SK-N-SH (cell line): Measurements from ENCODE around the gene ZNF723. TPM values are rescaled to one million over a fixed set of nuclear protein-coding genes. Genes with fewer than 3 reads are reported as not detected.

Source experiments
- CTCF ChIA-PET: fragments of 300-600, 350-600 bp; formaldehyde crosslinking; extraction: SDS; loops from one replicate; lab custom pipeline; 2021; lab: Yijun Ruan, JAX
- POLR2A ChIA-PET: fragments of 350-600 bp; sonication (Branson Sonifier 250); formaldehyde crosslinking; extraction: SDS; loops from one replicate; lab custom pipeline; 2020; ENCODE audit warnings: antibody characterized with exemption, inconsistent platforms; lab: Yijun Ruan, JAX
- DNase-seq: peaks from one replicate; pipeline ENCODE4 v3.0.0; 2012
- H2AFZ ChIP-seq: fragments of 200-600 bp; sonication (generic); 2 replicates; pipeline ENCODE4 v1.8.1; 2016; ENCODE audit warnings: antibody characterized with exemption, mild to moderate bottlenecking, low read depth
- H3F3A ChIP-seq: fragments of 200-600 bp; sonication (generic); replicated peaks from 2 replicates; pipeline ENCODE3; 2016; ENCODE audit warnings: antibody characterized with exemption, mild to moderate bottlenecking; ENCODE audit not compliant: insufficient read depth
- H3K27ac ChIP-seq, 2 experiments: fragments of 200-500 bp in 1 of 2; fragments of 200-600 bp in 1 of 2; sonication (Bioruptor generic) in 1 of 2; sonication (generic), shearing (Covaris generic) in 1 of 2; 2 replicates each; pipeline versions ENCODE4 v1.5.1 to v1.6.1; 2014 to 2016; ENCODE audit warnings: low read depth in 2 of 2, inconsistent platforms in 1 of 2, low read length in 1 of 2, mild to moderate bottlenecking in 1 of 2, mixed read lengths in 1 of 2
- H3K27me3 ChIP-seq: fragments of 200-600 bp; sonication (generic), shearing (Covaris generic); 2 replicates; pipeline ENCODE4 v1.6.1; 2016; ENCODE audit warnings: mixed run types; ENCODE audit not compliant: insufficient read depth
- H3K36me3 ChIP-seq, 2 experiments: fragments of 200-500 bp in 1 of 2; fragments of 200-600 bp in 1 of 2; sonication (Bioruptor generic) in 1 of 2; sonication (generic) in 1 of 2; replicated peaks in 1 of 2; 2 replicates each; pipeline versions ENCODE3 to v1.5.1; 2014 to 2016; ENCODE audit warnings: low read length in 1 of 2, mild to moderate bottlenecking in 1 of 2; ENCODE audit not compliant: insufficient read depth in 2 of 2, control insufficient read depth in 1 of 2
- H3K4me1 ChIP-seq, 2 experiments: fragments of 200-500 bp in 1 of 2; fragments of 200-600 bp in 1 of 2; sonication (Bioruptor generic) in 1 of 2; sonication (generic), shearing (Covaris generic) in 1 of 2; 2 replicates each; pipeline versions ENCODE4 v1.5.1 to v1.6.1; 2014 to 2016; ENCODE audit warnings: low read depth in 1 of 2, low read length in 1 of 2, mixed run types in 1 of 2; ENCODE audit not compliant: insufficient read depth in 2 of 2, control insufficient read depth in 1 of 2
- H3K4me2 ChIP-seq: fragments of 200-600 bp; sonication (generic), shearing (Covaris generic); 2 replicates; pipeline ENCODE4 v1.6.1; 2017; ENCODE audit warnings: mixed run types
- H3K4me3 ChIP-seq, 2 experiments: fragments of 200-500 bp in 1 of 2; fragments of 200-600 bp in 1 of 2; sonication (Bioruptor generic) in 1 of 2; sonication (generic), shearing (Covaris generic) in 1 of 2; 2 replicates each; pipeline versions ENCODE4 v1.5.1 to v1.8.1; 2014 to 2016; ENCODE audit warnings: low read depth in 2 of 2, inconsistent platforms in 1 of 2, low read length in 1 of 2, mild to moderate bottlenecking in 1 of 2, mixed read lengths in 1 of 2, moderate library complexity in 1 of 2
- H3K79me2 ChIP-seq: fragments of 200-600 bp; sonication (generic); 2 replicates; pipeline ENCODE4 v1.8.1; 2017; ENCODE audit warnings: mild to moderate bottlenecking; ENCODE audit not compliant: insufficient read depth
- H3K9ac ChIP-seq: fragments of 200-600 bp; sonication (generic); 2 replicates; pipeline ENCODE4 v1.6.1; 2017; ENCODE audit warnings: mixed run types
- H3K9me2 ChIP-seq: fragments of 200-600 bp; sonication (generic); 2 replicates; pipeline ENCODE4 v1.6.1; 2017; ENCODE audit warnings: mixed run types
- H3K9me3 ChIP-seq: fragments of 200-600 bp; sonication (generic); 2 replicates; pipeline ENCODE4 v1.6.1; 2017; ENCODE audit warnings: mixed run types, mild to moderate bottlenecking, moderate library complexity
- H4K20me1 ChIP-seq: fragments of 200-600 bp; sonication (generic); 2 replicates; pipeline ENCODE4 v1.6.1; 2017; ENCODE audit warnings: mild to moderate bottlenecking, mixed run types; ENCODE audit not compliant: insufficient read depth
- CHD2 ChIP-seq: fragments of 150-350 bp; IDR thresholded peaks from 2 replicates; pipeline ENCODE4 v1.6.1; 2018; ENCODE audit warnings: low read length; ENCODE audit not compliant: partially characterized antibody
- EP300 ChIP-seq, 2 experiments: IDR thresholded peaks; 2 replicates each; pipeline versions ENCODE4 v1.4.0 to v1.6.1; 2012; ENCODE audit warnings: borderline replicate concordance in 1 of 2, low read depth in 1 of 2, low read length in 1 of 2
- FOXM1 ChIP-seq: IDR thresholded peaks from 2 replicates; pipeline ENCODE4 v1.4.0; 2012; ENCODE audit warnings: low read depth, mild to moderate bottlenecking
- GABPA ChIP-seq: IDR thresholded peaks from 2 replicates; pipeline ENCODE4 v1.4.0; 2012; ENCODE audit warnings: low read depth, mild to moderate bottlenecking
- NFIC ChIP-seq: IDR thresholded peaks from 2 replicates; pipeline ENCODE4 v1.4.0; 2012; ENCODE audit warnings: borderline replicate concordance
- POLR2AphosphoS5 ChIP-seq: IDR thresholded peaks from 2 replicates; pipeline ENCODE4 v1.6.1; 2012; ENCODE audit warnings: low read depth, low read length
- RAD21 ChIP-seq: IDR thresholded peaks from 2 replicates; pipeline ENCODE4 v1.6.1; 2012; ENCODE audit warnings: mild to moderate bottlenecking, low read length
- RFX5 ChIP-seq: IDR thresholded peaks from 2 replicates; pipeline ENCODE4 v1.6.1; 2012; ENCODE audit warnings: mild to moderate bottlenecking, improper control_type of control experiment, low read length
- RXRA ChIP-seq: IDR thresholded peaks from 2 replicates; pipeline ENCODE4 v1.4.0; 2012; ENCODE audit warnings: low read depth, mild to moderate bottlenecking, borderline replicate concordance
- SIN3A ChIP-seq: IDR thresholded peaks from 2 replicates; pipeline ENCODE4 v1.6.1; 2012; ENCODE audit warnings: low read depth, mild to moderate bottlenecking, low read length, moderate library complexity, borderline replicate concordance
- SMC3 ChIP-seq: IDR thresholded peaks from 2 replicates; pipeline ENCODE4 v1.6.1; 2012; ENCODE audit warnings: low read depth, low read length, improper control_type of control experiment
- YY1 ChIP-seq: IDR thresholded peaks from 2 replicates; pipeline ENCODE4 v1.4.0; 2012; ENCODE audit warnings: low read depth, mild to moderate bottlenecking
- WGBS: methylation state at CpG from one replicate; pipeline ENCODE4 v1.1.6; 2017; ENCODE audit warnings: low lambda C conversion rate; 5-methylcytosine and 5-hydroxymethylcytosine counted together
- polyA plus RNA-seq, 3 experiments: library from polyadenylated mRNA; depleted of rRNA; stranded (reverse); fragments of >200 nt; gene quantifications; 2 replicates each; pipeline ENCODE4 v1.2.3, GENCODE V29; 2012
- TF ChIP-seq, protein P1 (sequence below): IDR thresholded peaks from 2 replicates; pipeline ENCODE4 v1.4.0; 2012; ENCODE audit warnings: low read depth
- TF ChIP-seq, protein P2 (sequence below): fragments of 150-350 bp; IDR thresholded peaks from 2 replicates; pipeline ENCODE4 v1.6.1; 2016; ENCODE audit warnings: mild to moderate bottlenecking, low read depth, low read length
- TF ChIP-seq, protein P3 (sequence below): IDR thresholded peaks from 2 replicates; pipeline ENCODE4 v1.6.1; 2012; ENCODE audit warnings: mild to moderate bottlenecking, low read depth, low read length, moderate library complexity
- TF ChIP-seq, protein P4 (sequence below): fragments of 200-600 bp; sonication (generic); IDR thresholded peaks from 2 replicates; pipeline ENCODE4 v1.6.1; 2017; ENCODE audit warnings: antibody characterized with exemption, mild to moderate bottlenecking, moderate library complexity
- TF ChIP-seq, protein P5 (sequence below): IDR thresholded peaks from 2 replicates; pipeline ENCODE4; 2012
- TF ChIP-seq, protein P6 (sequence below): IDR thresholded peaks from 2 replicates; pipeline ENCODE4 v1.4.0; 2012; ENCODE audit warnings: low read depth, borderline replicate concordance
- TF ChIP-seq, protein P7 (sequence below): IDR thresholded peaks from 2 replicates; pipeline ENCODE4 v1.4.0; 2012; ENCODE audit warnings: low read depth, borderline replicate concordance

Gene ZNF723
- polyA plus RNA-seq, 1 of the 3 experiments (the other 2 are of a cell fraction), result not detected

DNA sequence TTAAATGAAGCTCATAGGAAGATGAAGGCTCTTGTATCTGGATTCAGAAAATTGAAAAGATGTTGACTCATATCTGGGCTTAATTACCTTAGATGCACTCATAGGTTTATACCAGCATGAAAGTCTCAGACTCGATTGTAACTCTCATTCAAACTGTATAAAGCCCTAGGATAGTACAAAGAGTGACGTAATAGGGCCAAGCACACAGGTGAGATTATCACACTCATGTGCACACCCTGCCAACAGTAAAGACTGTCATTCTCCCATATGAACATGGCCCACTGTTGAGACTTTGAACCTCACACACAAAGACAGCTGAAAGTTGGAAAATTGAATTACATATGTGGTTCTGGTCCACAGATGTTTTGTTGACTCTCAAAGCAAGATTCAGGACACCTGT is 18.0 kb upstream of the ZNF723 start:
- H3F3A ChIP-seq, result no peaks in the 10 kb centered on the region
- CTCF ChIA-PET, result no interaction called here
- TF ChIP-seq SIN3A (no peak), YY1 (no peak), EP300 (IDR thresholded peaks at IDR 0.05; ENCODE audit: borderline replicate concordance in 1 of 2, low read depth in 1 of 2, low read length in 1 of 2) (no peak), CHD2 (no peak), GABPA (no peak), RXRA (no peak), FOXM1 (no peak), POLR2AphosphoS5 (no peak), RAD21 (no peak), NFIC (no peak), RFX5 (no peak), SMC3 (no peak)
- TF ChIP-seq, protein P1, sequence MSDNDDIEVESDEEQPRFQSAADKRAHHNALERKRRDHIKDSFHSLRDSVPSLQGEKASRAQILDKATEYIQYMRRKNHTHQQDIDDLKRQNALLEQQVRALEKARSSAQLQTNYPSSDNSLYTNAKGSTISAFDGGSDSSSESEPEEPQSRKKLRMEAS, result no peak
- TF ChIP-seq, protein P2, sequence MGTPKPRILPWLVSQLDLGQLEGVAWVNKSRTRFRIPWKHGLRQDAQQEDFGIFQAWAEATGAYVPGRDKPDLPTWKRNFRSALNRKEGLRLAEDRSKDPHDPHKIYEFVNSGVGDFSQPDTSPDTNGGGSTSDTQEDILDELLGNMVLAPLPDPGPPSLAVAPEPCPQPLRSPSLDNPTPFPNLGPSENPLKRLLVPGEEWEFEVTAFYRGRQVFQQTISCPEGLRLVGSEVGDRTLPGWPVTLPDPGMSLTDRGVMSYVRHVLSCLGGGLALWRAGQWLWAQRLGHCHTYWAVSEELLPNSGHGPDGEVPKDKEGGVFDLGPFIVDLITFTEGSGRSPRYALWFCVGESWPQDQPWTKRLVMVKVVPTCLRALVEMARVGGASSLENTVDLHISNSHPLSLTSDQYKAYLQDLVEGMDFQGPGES, result no peak
- TF ChIP-seq, protein P3, sequence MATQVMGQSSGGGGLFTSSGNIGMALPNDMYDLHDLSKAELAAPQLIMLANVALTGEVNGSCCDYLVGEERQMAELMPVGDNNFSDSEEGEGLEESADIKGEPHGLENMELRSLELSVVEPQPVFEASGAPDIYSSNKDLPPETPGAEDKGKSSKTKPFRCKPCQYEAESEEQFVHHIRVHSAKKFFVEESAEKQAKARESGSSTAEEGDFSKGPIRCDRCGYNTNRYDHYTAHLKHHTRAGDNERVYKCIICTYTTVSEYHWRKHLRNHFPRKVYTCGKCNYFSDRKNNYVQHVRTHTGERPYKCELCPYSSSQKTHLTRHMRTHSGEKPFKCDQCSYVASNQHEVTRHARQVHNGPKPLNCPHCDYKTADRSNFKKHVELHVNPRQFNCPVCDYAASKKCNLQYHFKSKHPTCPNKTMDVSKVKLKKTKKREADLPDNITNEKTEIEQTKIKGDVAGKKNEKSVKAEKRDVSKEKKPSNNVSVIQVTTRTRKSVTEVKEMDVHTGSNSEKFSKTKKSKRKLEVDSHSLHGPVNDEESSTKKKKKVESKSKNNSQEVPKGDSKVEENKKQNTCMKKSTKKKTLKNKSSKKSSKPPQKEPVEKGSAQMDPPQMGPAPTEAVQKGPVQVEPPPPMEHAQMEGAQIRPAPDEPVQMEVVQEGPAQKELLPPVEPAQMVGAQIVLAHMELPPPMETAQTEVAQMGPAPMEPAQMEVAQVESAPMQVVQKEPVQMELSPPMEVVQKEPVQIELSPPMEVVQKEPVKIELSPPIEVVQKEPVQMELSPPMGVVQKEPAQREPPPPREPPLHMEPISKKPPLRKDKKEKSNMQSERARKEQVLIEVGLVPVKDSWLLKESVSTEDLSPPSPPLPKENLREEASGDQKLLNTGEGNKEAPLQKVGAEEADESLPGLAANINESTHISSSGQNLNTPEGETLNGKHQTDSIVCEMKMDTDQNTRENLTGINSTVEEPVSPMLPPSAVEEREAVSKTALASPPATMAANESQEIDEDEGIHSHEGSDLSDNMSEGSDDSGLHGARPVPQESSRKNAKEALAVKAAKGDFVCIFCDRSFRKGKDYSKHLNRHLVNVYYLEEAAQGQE, result no peak
- TF ChIP-seq, protein P4, sequence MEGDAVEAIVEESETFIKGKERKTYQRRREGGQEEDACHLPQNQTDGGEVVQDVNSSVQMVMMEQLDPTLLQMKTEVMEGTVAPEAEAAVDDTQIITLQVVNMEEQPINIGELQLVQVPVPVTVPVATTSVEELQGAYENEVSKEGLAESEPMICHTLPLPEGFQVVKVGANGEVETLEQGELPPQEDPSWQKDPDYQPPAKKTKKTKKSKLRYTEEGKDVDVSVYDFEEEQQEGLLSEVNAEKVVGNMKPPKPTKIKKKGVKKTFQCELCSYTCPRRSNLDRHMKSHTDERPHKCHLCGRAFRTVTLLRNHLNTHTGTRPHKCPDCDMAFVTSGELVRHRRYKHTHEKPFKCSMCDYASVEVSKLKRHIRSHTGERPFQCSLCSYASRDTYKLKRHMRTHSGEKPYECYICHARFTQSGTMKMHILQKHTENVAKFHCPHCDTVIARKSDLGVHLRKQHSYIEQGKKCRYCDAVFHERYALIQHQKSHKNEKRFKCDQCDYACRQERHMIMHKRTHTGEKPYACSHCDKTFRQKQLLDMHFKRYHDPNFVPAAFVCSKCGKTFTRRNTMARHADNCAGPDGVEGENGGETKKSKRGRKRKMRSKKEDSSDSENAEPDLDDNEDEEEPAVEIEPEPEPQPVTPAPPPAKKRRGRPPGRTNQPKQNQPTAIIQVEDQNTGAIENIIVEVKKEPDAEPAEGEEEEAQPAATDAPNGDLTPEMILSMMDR, result no peak
- TF ChIP-seq, protein P5, sequence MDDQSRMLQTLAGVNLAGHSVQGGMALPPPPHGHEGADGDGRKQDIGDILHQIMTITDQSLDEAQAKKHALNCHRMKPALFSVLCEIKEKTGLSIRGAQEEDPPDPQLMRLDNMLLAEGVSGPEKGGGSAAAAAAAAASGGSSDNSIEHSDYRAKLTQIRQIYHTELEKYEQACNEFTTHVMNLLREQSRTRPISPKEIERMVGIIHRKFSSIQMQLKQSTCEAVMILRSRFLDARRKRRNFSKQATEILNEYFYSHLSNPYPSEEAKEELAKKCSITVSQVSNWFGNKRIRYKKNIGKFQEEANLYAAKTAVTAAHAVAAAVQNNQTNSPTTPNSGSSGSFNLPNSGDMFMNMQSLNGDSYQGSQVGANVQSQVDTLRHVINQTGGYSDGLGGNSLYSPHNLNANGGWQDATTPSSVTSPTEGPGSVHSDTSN, result no peak
- TF ChIP-seq, protein P6, sequence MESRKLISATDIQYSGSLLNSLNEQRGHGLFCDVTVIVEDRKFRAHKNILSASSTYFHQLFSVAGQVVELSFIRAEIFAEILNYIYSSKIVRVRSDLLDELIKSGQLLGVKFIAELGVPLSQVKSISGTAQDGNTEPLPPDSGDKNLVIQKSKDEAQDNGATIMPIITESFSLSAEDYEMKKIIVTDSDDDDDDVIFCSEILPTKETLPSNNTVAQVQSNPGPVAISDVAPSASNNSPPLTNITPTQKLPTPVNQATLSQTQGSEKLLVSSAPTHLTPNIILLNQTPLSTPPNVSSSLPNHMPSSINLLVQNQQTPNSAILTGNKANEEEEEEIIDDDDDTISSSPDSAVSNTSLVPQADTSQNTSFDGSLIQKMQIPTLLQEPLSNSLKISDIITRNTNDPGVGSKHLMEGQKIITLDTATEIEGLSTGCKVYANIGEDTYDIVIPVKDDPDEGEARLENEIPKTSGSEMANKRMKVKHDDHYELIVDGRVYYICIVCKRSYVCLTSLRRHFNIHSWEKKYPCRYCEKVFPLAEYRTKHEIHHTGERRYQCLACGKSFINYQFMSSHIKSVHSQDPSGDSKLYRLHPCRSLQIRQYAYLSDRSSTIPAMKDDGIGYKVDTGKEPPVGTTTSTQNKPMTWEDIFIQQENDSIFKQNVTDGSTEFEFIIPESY, result no peak
- TF ChIP-seq, protein P7, sequence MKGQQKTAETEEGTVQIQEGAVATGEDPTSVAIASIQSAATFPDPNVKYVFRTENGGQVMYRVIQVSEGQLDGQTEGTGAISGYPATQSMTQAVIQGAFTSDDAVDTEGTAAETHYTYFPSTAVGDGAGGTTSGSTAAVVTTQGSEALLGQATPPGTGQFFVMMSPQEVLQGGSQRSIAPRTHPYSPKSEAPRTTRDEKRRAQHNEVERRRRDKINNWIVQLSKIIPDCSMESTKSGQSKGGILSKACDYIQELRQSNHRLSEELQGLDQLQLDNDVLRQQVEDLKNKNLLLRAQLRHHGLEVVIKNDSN, result no peak

More for the DNA sequence above, 18.0 kb upstream of the ZNF723 start:
- H3K4me3 ChIP-seq, result no peak overlapping the region
- H3K9ac ChIP-seq, result no peak overlapping the region
- no peaks in the 10 kb centered on the region for H3K36me3 ChIP-seq
- no peaks in the 10 kb centered on the region for H4K20me1 ChIP-seq
- no peak for DNase-seq
- H3K9me3 ChIP-seq, result no peaks in the 10 kb centered on the region
- H3K79me2 ChIP-seq, result no peaks in the 10 kb centered on the region
- H3K4me1 ChIP-seq, result no peaks in the 10 kb centered on the region
- POLR2A ChIA-PET, result no interaction called here
- no peak overlapping the region for H3K4me2 ChIP-seq
- WGBS, result 3% methylated on average over 2 of the region's 2 CpGs
- no peaks in the 10 kb centered on the region for H3K9me2 ChIP-seq
- H3K27me3 ChIP-seq, result no peaks in the 10 kb centered on the region
- no peak overlapping the region for H2AFZ ChIP-seq
- H3K27ac ChIP-seq, result no peak overlapping the region
